GM10847 (cell line): ENCODE measurements around the gene ARL15.

Source experiments
- POLR2A ChIP-seq: IDR thresholded peaks from 2 replicates; pipeline ENCODE4 v1.6.1; 2011; ENCODE audit not compliant: insufficient read length; ENCODE audit errors: extremely low read depth

ARL15 gene

DNA sequence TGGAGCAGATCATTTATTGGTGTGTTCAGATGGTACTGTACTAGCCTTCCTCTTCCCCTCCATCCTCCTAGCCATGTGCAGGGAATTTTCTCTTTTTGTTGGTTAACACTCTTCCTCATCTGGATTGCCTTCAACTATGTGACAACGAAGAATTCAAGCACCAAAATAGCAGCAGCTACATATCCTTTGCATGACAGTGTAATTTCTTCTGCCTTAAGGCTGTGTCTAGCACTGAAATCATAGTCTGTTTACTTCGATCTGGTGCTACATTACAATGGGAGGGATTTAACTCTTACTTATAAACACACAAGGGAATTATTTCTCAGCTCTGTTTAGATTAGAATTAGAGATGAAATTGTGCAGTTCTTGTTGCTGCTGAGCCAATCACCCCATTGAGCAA lies 260.4 kb downstream of the ARL15 start:
- TF ChIP-seq POLR2A: no peak

DNA sequence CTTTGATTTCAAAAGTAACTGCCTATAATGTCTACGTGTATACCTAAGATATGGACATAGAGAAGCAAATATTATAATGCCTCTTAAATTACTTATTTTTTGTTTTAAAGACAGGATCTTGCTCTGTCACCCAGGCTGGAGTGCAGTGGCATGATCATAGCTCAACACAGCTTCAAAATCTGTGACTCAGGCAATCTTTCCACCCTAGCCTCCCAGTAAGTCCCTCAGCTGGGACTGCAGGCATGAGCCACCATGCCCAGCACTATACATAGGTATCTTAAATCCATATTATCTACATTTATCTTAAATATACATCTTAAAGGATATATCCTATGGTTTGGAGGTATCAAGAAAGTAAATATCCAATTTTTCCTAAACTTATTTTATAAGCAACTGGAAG lies 261.2 kb downstream of the ARL15 start:
- no peak for TF ChIP-seq POLR2A

DNA sequence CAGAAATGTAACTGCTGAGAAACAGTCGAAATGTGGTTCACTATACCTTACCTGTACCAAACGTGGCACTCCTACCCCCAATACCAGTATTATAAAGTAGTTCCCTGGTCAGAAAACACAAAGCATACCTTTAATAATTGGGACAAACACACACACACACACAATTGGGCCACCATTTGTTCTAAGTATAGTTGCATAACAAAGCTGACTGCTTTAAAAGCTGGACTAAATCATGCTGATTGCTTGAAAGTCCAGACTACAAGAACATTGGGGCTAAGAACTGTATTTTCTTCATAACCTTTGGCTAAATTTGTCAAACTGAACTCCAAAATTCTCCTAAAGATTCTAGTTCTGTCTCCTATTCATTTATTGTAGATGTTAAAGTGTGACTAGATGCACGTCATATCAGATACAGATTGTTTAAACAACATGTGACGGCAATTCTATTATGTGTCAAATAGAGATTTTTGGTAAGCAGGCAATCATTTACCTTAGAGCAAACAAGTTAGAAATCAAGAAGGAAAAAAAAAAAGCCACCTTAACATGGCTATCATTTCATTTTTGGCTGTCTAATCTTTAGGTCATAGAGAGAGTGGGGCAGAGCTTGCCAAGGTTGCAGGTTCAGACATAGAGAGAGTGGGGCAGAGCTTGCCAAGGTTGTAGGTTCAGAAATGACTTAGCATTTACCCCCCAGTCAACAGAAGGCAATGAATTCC lies 265.1 kb downstream of the ARL15 start:
- no peak for TF ChIP-seq POLR2A

DNA sequence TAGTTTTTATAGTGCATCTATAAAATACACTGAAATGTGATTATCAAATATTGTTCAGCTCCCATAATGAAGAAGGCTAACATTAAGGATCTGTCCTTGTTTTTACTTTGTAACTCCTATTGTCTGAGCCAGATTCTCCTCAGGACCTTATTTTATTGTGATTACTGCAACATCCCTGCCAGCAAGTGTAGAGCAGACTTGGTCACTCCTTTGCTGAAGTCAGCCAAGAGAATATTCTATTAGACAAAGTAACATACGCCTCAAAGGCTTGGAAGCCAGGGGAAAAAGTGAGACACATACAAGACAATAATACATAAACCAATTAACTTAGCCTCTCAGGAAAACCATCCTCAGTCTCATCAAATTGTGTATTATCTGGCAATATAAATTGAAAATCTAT lies 269.6 kb downstream of the ARL15 start:
- TF ChIP-seq POLR2A: no peak

DNA sequence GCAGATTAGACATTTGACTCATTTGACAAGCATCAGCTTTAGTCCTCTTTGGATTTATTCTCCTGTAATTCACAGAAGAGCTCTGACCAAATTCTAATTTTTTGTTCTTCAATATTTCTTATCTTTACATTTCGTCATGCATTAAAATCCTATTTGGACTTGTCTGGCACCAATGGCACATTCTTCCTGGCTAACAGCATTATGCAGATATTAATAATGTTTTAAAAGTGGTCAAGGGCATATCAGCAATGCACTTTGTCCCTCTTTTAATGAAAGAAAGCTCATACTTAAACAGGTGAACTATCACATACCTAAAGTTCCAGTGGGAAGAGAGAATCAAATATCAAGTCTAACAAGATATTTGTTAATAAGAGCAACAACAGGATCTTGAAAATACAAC lies 270.4 kb downstream of the ARL15 start:
- TF ChIP-seq POLR2A: no peak

DNA sequence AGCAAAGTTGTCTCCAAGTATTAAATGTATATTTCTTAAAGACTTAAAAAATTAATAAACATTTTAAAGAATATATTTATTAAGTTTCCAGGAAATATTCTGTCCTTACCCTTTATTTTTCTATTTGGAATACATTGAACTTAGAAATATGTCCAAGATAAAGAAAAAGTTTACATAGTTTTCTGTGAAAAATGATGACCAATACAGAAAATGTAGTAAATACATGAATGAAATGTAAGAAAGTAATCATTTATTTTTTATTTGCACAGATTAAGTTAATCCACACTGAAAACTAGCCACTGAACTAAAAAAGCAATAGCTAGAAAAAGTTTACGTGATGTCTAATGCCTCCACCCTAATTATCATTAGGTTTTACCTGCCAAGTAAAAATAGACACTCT lies 273.2 kb downstream of the ARL15 start:
- no peak for TF ChIP-seq POLR2A

DNA sequence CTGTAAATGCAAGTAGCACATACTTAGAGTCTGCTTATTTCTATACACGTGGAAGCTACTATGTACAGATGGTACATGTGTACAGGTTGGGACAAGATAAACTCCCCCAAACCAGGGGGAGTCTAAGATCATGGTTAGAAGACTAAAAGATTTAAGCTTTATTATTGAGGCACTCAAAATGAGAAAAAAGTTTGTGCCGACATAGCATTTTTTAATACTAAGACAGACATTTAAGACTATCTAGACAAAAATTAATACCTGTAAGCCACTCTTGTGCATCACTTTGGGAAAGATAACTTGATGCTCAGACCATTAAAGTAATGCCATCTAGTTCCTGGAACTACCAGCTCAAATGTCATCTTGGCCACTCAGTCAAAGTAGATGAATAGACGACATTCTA lies 279.4 kb downstream of the ARL15 start:
- TF ChIP-seq POLR2A: no peak

DNA sequence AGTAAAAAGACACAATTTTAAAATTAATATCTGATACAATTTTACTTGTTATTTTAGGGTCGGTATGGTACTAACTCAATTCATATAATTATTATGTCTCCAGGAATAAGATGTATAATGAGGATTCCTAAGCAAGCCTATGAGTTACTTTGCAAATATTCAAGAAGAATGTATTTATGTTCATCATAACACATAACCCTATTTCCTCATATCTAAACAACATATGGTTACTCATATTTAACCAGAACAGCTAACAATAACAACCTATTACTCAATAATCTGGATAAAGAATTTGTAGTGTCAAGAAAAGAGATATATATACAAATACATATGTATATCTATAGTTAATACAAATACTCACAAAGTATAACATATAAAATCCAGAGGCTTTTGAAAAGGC lies 285.9 kb downstream of the ARL15 start:
- TF ChIP-seq POLR2A: no peak

DNA sequence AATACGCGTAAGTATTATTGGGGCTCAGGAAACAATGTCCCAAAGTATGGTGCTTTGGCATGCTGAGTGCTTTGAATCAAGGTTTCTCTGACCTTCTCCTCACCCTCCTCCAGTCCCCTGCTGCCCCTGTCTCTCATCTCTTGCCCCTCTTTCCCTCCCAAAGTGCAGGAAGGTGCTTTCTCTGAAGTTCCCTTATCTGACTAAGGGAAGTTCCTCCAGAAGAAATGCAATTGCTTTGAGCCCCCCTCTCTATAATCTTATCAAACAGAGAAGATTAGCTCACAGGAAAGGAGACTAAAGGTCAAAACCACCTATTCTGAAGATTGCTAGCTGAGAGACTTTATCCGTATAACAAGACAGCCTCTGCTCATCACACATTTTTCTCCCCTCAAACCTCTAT lies 288.1 kb downstream of the ARL15 start:
- no peak for TF ChIP-seq POLR2A

DNA sequence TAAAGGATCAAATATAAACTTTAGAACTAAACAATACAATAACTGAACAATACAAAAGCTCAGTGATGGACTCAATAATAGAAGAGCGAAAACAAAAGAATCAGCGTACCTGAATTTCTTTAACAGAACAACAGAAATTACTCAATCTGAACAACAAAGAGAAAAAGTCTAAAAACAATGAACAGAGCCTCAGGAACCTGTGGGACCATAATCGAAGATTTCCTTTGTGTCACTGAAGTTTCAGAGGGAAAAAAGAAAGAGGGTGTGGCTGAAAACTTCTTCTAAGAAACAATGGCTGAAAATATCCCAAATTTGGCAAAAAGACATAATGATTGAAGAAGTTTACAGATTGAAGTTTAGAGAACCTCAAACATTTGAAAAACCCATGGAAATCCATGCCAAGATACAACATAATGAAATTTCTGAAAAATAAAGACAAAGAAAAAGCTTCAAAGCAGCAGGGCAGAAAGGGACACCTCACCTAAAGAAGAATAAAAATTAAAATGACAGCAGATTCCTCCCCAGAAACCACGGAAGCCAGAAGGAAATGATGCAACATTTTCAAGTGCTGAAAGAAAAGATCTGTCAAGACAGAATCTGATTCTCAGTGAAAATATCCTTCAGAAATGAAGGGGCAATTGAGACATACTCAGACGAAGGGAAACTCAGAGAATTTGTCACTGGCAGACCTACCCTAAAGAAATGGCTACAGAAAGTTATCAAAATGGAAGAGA lies 288.8 kb downstream of the ARL15 start:
- no peak for TF ChIP-seq POLR2A

DNA sequence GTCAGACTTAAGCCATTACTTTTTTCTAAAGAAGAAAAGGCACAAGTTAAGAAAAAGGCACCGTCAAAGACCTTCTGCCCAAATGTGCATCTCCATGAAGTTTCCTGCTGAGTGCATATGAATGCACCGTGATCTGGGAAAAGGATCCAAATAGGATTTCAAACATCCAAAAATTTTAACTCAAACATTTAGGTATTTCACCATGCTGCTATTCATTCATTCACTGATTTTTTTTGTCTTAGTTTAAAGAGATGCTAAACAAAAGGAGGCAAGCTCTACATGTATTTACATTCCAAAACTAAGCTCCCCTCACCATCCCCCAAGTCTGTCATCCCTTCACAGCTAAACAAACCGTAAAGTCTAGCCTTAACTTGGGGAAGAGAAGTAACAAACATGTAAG lies 291.9 kb downstream of the ARL15 start:
- no peak for TF ChIP-seq POLR2A

DNA sequence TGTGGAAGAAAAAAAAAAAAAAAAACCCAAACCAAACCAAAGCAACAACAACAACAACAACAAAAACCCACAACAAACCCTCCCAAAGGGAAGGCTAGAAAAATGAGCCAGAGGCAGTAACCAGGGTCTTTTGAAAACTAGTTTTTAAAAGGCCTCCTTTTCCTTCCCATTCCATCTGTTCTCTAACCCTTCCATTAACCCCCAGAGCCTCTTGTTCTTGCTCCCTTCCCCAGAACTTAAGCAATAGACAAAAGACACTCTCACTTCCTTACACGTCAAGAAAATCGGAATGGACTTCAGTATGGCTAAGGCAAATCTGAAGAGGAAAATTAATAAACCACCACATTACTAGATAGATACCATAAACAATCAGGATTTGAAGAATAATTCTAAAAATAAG lies 292.8 kb downstream of the ARL15 start:
- no peak for TF ChIP-seq POLR2A

DNA sequence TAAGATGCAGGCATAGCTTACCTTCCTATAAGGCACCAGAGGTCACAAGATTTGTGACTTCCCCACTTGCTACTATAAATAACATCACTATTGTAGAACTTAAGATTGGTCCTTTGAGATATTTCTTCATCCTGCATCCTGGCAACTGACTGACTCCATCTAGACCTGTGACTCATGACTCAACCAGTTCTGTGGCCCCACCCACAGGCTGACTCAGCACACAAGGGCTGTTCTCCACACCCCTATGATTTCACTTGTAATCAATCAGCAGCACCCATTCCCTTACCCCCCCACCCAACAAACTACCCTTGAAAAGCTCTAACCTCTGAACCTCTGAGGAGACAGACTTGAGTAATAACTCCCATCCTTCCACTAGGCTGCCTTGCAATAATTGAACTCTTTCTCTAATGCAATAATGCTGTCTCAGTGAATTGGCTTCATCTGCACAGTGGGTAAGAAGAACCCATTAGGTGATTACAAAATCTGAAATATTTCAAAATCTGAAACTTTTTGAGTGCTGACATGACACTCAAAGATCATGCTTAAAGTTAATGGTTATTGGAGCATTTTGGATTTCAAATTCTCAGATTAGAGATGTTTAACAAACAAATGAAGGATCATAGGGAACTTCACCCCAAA lies 296.7 kb downstream of the ARL15 start:
- no peak for TF ChIP-seq POLR2A

DNA sequence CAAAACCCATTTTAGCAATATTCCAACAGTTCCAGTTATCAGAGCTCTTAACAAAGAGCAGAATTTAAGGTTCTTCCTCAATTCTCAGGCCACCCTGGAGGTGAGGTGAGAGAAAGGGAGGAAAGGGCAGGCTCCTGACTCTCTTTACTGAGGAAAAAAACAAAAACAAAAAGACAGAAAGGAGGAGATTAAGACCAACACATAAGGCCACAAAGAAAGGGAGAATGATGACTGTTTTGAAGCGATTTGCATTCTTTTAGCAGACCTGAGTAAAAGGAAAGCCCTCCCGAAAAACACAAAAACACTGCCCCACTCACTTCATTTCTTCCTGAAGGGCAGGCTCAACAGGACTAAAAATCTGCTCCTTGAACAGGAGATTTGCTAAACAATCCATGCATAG lies 300.5 kb downstream of the ARL15 start:
- TF ChIP-seq POLR2A: no peak

DNA sequence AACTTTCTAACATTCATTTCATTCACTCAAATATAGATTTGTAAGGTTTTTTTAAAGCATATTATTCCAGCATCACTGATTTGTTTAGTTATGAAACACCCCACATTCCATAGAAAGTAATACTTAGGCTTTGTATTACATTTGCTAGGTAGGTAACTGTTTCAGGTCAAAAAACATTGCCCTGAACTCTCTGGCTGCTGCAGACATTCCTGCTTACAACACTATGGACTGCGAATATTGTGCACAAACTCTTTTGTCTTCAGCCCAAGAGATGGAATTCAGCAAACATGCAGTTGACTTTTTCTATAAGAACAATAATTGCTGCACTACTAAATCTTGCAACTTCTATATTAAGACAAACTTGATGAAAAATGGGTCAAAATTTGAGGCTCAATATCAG lies 301.0 kb downstream of the ARL15 start:
- no peak for TF ChIP-seq POLR2A
